ENCODE measurements around the gene RGS3. TPM values are rescaled to one million over a fixed set of nuclear protein-coding genes. Genes with fewer than 3 reads are reported as not detected.

RGS3 gene
- total and polyA plus RNA-seq, 7 experiments from 2014 or later: 4.9 to 43.4 (median 11.6) TPM

DNA sequence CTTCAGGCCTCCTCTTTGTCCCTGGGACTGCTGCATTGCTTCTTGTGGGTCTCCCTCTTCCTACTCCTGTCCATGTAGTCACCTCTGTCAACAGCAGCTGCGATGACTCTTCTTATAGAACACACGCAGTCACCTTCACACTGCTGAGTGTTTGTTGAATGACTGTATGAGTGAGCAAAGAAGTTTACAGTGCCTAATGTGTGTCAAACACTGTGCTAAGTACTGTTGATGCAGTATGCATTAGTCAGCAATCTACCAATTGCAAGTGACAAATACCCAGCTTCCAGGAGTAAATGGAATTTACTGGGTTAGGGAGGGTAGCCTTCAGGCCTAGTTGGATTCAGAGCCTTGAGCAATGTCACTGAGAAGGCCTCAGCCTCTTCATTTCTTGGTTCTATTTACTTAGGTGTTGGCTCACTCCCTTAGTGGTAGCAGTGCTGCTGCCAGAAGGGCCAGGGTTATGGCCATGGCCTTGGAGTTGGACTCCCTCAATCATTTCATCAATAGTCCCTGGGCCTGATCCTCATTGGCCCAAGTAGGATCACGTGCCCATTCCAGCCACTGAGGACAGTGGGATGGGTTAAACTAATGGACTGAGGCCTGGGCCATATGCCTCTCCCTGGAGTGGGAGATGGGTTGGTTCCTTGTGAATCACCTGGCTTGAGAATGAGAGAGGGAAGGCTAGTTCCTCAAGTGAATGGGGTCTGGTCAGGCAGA is 93.5 kb downstream of the RGS3 start:
- peaks cover 0 to 2% (median 0%) of the 10 kb centered on the region in 5 donors for H3K36me3 Mint-ChIP-seq
- H3K27ac ChIP-seq (ENCODE audit: low read depth, low read length): no peak overlapping the region
- ATAC-seq (no peak), DNase-seq (no peak)
- H3K4me1 Mint-ChIP-seq: peaks cover 5 to 34% (median 22%) of the 10 kb centered on the region in 7 donors
- H3K9me3 ChIP-seq (ENCODE audit: control insufficient read depth in 2 of 3, low read length in 3 of 3): no peaks in the 10 kb centered on the region
- POLR2A ChIA-PET: no interaction called here
- intact Hi-C loops (cut with micrococcal nuclease): no loop called here
- peaks cover 6 to 9% of the 10 kb centered on the region in 2 donors for H3K4me1 ChIP-seq (ENCODE audit: control insufficient read depth in 2 of 2, insufficient read depth in 2 of 2, low read length in 2 of 2)
- H3K27me3 Mint-ChIP-seq: no peaks in the 10 kb centered on the region
- no peaks in the 10 kb centered on the region for H3K36me3 ChIP-seq (ENCODE audit: control insufficient read depth in 2 of 3, insufficient read depth in 3 of 3, low read length in 3 of 3)
- no peak overlapping the region for H3K4me3 ChIP-seq (ENCODE audit: low read length)
- peak overlapping the region in 2 of 9 donors; percentile 33 to 63 for H3K27ac Mint-ChIP-seq
- no peak overlapping the region for H3K4me3 Mint-ChIP-seq
- H3K9me3 Mint-ChIP-seq: peaks cover 0 to 2% (median 0%) of the 10 kb centered on the region in 11 donors
- CTCF ChIA-PET: no interaction called here
- H3K27me3 ChIP-seq (ENCODE audit: control insufficient read depth in 2 of 2, insufficient read depth in 2 of 2, low read length in 2 of 2): no peaks in the 10 kb centered on the region

DNA sequence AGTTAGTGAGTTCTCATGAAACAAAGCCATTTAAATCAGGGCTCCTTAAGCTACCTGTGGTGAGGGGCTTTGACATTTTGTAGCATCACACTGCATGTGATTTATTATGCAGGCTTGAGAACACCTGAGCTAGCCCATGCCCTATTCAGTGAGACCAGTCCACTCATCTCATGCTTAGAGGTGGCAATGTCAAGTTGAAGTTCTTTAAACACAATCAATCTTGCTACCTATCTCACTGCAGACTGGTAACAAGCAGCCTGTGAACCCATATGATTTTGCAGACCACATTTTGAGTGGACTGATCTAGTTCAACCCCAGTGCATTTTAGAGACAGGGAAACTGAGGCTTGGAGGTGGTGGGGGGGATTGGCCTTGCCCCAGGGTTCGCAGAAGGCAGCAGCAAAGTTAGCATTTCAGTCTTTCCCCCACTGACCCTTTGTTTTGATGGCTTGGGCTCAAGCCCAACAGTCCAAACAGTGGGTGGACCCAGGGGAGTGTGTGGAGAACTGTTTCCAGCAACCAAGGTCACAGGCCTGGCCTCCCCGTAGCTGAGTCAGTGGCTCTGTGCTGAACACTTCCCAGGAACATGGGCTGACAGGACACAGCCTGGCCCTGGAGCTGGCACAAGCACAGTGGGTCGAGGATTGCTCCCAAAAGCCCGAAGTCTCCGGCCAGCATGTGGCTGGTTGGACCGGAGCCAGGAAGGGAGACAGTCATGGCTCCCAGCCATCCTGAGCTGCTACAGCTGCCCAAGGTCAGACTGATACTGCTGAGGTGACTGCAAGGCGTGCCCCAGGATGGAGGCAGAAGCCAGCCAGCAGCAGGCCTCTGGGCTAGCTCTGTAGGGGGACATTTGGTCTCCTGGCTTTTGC is 95.3 kb downstream of the RGS3 start:
- Mint-ChIP-seq H3K27ac (peak overlapping the region in 1 of 9 donors; percentile 51), H3K9me3 (peaks cover 0 to 2% (median 0%) of the 10 kb centered on the region in 11 donors), H3K36me3 (peaks cover 0 to under 1% (median 0%) of the 10 kb centered on the region in 5 donors), H3K27me3 (no peaks in the 10 kb centered on the region), H3K4me1 (peaks cover 5 to 40% (median 22%) of the 10 kb centered on the region in 7 donors), H3K4me3 (no peak overlapping the region)
- Histone ChIP-seq H3K9me3 (ENCODE audit: control insufficient read depth in 2 of 3, low read length in 3 of 3) (no peaks in the 10 kb centered on the region), H3K4me3 (ENCODE audit: low read length) (no peak overlapping the region), H3K36me3 (ENCODE audit: control insufficient read depth in 2 of 3, insufficient read depth in 3 of 3, low read length in 3 of 3) (no peaks in the 10 kb centered on the region), H3K27me3 (ENCODE audit: control insufficient read depth in 2 of 2, insufficient read depth in 2 of 2, low read length in 2 of 2) (no peaks in the 10 kb centered on the region), H3K4me1 (ENCODE audit: control insufficient read depth in 2 of 2, insufficient read depth in 2 of 2, low read length in 2 of 2) (peaks cover 6 to 9% of the 10 kb centered on the region in 2 donors), H3K27ac (ENCODE audit: low read depth, low read length) (no peak overlapping the region)
- intact Hi-C loops (cut with micrococcal nuclease): no loop called here
- ATAC-seq (no peak), DNase-seq (no peak)
- CTCF ChIA-PET: interaction anchor here (0.6 kb wide), 2 partner anchors 89 to 209 kb away, joined by 3 read pairs; partner anchors contain the start of gene BSPRY
- POLR2A ChIA-PET: no interaction called here

DNA sequence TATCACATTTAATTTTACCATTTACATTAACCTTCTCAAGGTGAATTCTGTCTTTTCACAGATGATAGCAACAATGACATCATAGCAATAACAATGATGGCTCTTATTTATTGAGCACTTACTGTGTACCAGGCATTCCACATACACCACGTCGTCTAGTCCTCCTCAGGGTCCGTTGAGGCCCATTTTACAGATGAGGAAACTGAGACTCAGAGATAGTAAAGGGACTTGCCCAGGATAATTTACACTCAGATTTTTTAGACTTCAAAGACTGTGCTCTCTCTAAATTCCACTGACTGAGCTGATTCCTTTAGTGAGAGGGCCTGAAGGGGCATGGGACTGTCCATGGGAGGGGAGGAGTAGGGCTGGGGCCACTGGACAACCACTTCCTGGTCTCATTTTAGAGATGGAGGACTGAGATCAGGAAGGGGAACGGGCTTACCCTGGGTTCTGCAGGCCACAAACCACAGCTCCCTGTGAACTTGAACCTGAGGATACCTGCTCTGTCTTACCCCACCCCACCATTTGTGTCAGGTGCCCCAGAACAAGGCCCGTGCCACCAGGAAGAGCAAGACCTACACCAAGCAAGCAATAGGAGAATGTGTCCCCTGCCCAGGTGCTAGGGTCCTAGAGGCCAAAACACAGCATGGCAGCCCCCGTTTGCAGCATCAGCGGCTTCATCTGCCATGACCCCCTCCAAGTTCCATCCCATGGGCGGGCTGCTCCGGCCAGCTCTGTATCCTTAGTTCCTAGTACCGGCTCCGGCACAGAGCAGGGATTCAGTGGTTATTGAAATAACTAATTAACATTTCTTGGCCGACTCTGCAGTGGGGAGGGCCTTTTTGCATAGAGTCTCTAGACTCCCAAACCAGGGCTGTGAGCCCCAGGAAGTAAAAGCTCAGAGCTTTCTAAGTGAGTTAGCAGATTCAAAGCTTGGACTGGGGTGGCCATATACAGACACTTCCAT is 96.6 kb downstream of the RGS3 start:
- POLR2A ChIA-PET: interaction anchor here (0.6 kb wide), 1 partner anchor 286 kb away, joined by 3 read pairs; no protein-coding TSS in a partner anchor
- H3K27me3 Mint-ChIP-seq: no peaks in the 10 kb centered on the region
- no peak overlapping the region for H3K4me3 Mint-ChIP-seq
- peak overlapping the region in 5 of 9 donors; percentile 9 to 51 (median 38) for H3K27ac Mint-ChIP-seq
- Histone ChIP-seq H3K9me3 (ENCODE audit: control insufficient read depth in 2 of 3, low read length in 3 of 3) (no peaks in the 10 kb centered on the region), H3K36me3 (ENCODE audit: control insufficient read depth in 2 of 3, insufficient read depth in 3 of 3, low read length in 3 of 3) (no peaks in the 10 kb centered on the region), H3K27ac (ENCODE audit: low read depth, low read length) (no peak overlapping the region), H3K4me3 (ENCODE audit: low read length) (no peak overlapping the region), H3K4me1 (ENCODE audit: control insufficient read depth in 2 of 2, insufficient read depth in 2 of 2, low read length in 2 of 2) (peaks cover 6 to 9% of the 10 kb centered on the region in 2 donors), H3K27me3 (ENCODE audit: control insufficient read depth in 2 of 2, insufficient read depth in 2 of 2, low read length in 2 of 2) (no peaks in the 10 kb centered on the region)
- peaks cover 5 to 34% (median 21%) of the 10 kb centered on the region in 7 donors for H3K4me1 Mint-ChIP-seq
- ATAC-seq (no peak), DNase-seq (no peak)
- H3K9me3 Mint-ChIP-seq: peaks cover 0 to 2% (median 0%) of the 10 kb centered on the region in 11 donors
- H3K36me3 Mint-ChIP-seq: no peaks in the 10 kb centered on the region
- intact Hi-C loops (cut with micrococcal nuclease): no loop called here
- CTCF ChIA-PET: interaction anchor here (1.0 to 1.6 kb wide), 2 partner anchors 19 to 43 kb away, joined by 3 to 4 read pairs; no protein-coding TSS in a partner anchor

DNA sequence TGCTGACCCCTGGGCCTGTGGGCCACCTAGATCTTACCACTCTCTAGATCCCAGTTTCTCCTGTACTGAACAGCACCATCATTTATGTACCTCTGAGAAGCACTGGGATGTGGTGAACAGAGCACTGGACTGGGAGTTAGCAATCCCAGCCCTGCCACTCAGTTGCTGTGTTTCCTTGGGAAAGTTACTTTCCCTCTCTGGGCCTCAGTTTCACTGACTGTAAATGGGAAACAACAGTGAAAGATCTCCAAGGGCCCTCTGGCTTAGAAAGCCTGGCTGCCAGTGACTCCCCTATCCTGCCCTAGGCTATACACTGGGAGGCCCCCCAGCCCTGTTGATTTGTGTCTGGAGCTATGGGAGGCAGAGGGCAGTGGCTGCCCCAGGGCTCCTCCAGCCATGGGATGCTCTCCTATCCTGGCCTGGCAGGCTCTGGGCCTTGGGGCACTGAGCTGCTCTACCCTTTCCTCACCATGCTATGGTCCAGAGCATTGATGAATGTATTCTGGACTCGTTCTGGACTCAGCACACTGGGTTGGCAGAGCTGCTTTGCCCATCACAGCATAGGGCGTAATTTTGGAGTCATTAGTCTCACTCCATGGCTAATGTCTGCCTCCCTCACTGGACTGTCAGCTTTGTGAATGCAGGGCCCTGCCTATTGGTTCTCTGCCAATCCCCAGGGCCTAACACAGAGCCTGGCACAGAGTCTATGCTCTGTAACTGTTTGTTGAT is 99.3 kb downstream of the RGS3 start:
- no peak for DNase-seq
- intact Hi-C loops (cut with micrococcal nuclease): no loop called here
- H3K9me3 Mint-ChIP-seq: peaks cover 0 to 2% (median 0%) of the 10 kb centered on the region in 11 donors
- CTCF ChIA-PET: no interaction called here
- Histone ChIP-seq H3K36me3 (ENCODE audit: control insufficient read depth in 2 of 3, insufficient read depth in 3 of 3, low read length in 3 of 3) (no peaks in the 10 kb centered on the region), H3K27me3 (ENCODE audit: control insufficient read depth in 2 of 2, insufficient read depth in 2 of 2, low read length in 2 of 2) (no peaks in the 10 kb centered on the region), H3K27ac (ENCODE audit: low read depth, low read length) (no peak overlapping the region), H3K4me3 (ENCODE audit: low read length) (no peak overlapping the region), H3K4me1 (ENCODE audit: control insufficient read depth in 2 of 2, insufficient read depth in 2 of 2, low read length in 2 of 2) (peaks cover 6 to 9% of the 10 kb centered on the region in 2 donors), H3K9me3 (ENCODE audit: control insufficient read depth in 2 of 3, low read length in 3 of 3) (no peaks in the 10 kb centered on the region)
- H3K36me3 Mint-ChIP-seq: no peaks in the 10 kb centered on the region
- POLR2A ChIA-PET: no interaction called here
- H3K27me3 Mint-ChIP-seq: no peaks in the 10 kb centered on the region
- peaks cover 3 to 30% (median 21%) of the 10 kb centered on the region in 7 donors for H3K4me1 Mint-ChIP-seq
- H3K4me3 Mint-ChIP-seq: no peak overlapping the region
- peak overlapping the region in 1 of 9 donors; percentile 32 for H3K27ac Mint-ChIP-seq
- no peak for ATAC-seq

DNA sequence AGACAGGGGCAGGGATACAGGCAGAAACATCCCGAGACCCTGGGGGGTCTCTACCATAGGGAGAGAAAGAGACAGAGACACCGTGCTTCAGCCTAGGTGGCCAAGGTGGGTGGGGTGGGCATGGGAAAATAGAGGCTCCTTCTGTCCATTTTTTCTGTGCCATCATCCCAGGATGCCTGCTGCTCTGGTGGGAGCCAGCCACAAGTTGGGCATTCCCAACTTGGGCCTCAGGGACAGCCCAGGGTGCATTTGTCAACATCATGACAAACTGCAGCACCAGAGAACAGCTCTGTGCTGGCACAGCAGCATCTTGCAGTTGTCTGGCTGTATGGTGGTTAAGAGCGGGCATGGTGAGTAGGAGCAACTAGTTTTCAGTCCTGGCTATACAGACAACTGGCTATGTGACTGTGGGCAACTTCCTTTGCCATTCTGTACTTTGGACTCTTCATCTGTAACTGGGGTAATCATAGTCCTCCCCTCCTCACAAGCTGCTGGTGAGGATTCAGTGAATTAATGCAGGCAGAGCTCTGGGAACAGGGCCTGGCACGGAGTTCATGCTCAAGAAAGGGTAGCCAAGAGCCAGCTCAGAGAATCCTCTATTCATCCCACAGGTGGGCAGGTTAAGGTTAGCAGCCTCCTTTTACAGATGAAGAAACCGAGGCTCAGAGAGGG is 100.4 kb downstream of the RGS3 start:
- H3K27me3 Mint-ChIP-seq: no peaks in the 10 kb centered on the region
- ATAC-seq (no peak), DNase-seq (no peak)
- intact Hi-C loops (cut with micrococcal nuclease): no loop called here
- no peaks in the 10 kb centered on the region for H3K27me3 ChIP-seq (ENCODE audit: control insufficient read depth in 2 of 2, insufficient read depth in 2 of 2, low read length in 2 of 2)
- no peak overlapping the region for H3K27ac ChIP-seq (ENCODE audit: low read depth, low read length)
- no peak overlapping the region for H3K4me3 Mint-ChIP-seq
- CTCF ChIA-PET: interaction anchor here (1.0 kb wide), 1 partner anchor 15 kb away, joined by 3 read pairs; no protein-coding TSS in a partner anchor
- peaks cover 0 to 2% (median 0%) of the 10 kb centered on the region in 11 donors for H3K9me3 Mint-ChIP-seq
- peaks cover 0 to 27% (median 21%) of the 10 kb centered on the region in 7 donors for H3K4me1 Mint-ChIP-seq
- no peaks in the 10 kb centered on the region for H3K9me3 ChIP-seq (ENCODE audit: control insufficient read depth in 2 of 3, low read length in 3 of 3)
- no peak overlapping the region for H3K4me3 ChIP-seq (ENCODE audit: low read length)
- H3K27ac Mint-ChIP-seq: peak overlapping the region in 1 of 9 donors; percentile 16
- POLR2A ChIA-PET: no interaction called here
- no peaks in the 10 kb centered on the region for H3K36me3 Mint-ChIP-seq
- H3K36me3 ChIP-seq (ENCODE audit: control insufficient read depth in 2 of 3, insufficient read depth in 3 of 3, low read length in 3 of 3): no peaks in the 10 kb centered on the region
- H3K4me1 ChIP-seq (ENCODE audit: control insufficient read depth in 2 of 2, insufficient read depth in 2 of 2, low read length in 2 of 2): peaks cover 6 to 9% of the 10 kb centered on the region in 2 donors
